HepG2 (cell line): ENCODE results near the gene HRC. TPM values are rescaled to one million over a fixed set of nuclear protein-coding genes. Genes with fewer than 3 reads are reported as not detected.

Experiments
- CREB1 ChIP-seq, 2 experiments: fragments of 450-650 bp in 1 of 2; IDR thresholded peaks; 2 replicates each; pipeline ENCODE4 v1.6.1; 2016 to 2017; ENCODE audit warnings: control low read depth in 1 of 2, mild to moderate bottlenecking in 1 of 2, missing compliant biosample characterization in 1 of 2, missing genetic modification characterization in 1 of 2
- DNMT1 ChIP-seq: sonication (generic); formaldehyde crosslinking; IDR thresholded peaks from 2 replicates; pipeline ENCODE4 v1.5.1; 2020; ENCODE audit warnings: mild to moderate bottlenecking, missing genetic modification reagents
- EED ChIP-seq: sonication (generic); formaldehyde crosslinking; IDR thresholded peaks from 2 replicates; pipeline ENCODE4 v1.5.0; 2020; ENCODE audit warnings: mild to moderate bottlenecking, missing genetic modification reagents
- MNT ChIP-seq: fragments of 450-650 bp; IDR thresholded peaks from 2 replicates; pipeline ENCODE4 v1.6.1; 2016
- NR2F2 ChIP-seq: IDR thresholded peaks from 2 replicates; pipeline ENCODE4 v1.6.1; 2012; ENCODE audit warnings: low read depth, inconsistent platforms, borderline replicate concordance
- PLRG1 ChIP-seq: fragments of 450-650 bp; conservative IDR thresholded peaks from 2 replicates; pipeline ENCODE4 v1.6.1; 2016
- SAFB2 ChIP-seq: sonication (generic); formaldehyde crosslinking; IDR thresholded peaks from 2 replicates; pipeline ENCODE4 v1.5.1; 2020; ENCODE audit warnings: missing genetic modification reagents, low read depth, mild to moderate bottlenecking, borderline replicate concordance
- SALL2 ChIP-seq: sonication (generic); formaldehyde crosslinking; IDR thresholded peaks from 2 replicates; pipeline ENCODE4 v1.8.1; 2023; ENCODE audit warnings: mild to moderate bottlenecking, missing genetic modification reagents, inconsistent platforms
- TAF1 ChIP-seq: sonication (generic); formaldehyde crosslinking; IDR thresholded peaks from 2 replicates; pipeline ENCODE4 v1.4.0; 2020; ENCODE audit warnings: missing genetic modification reagents
- YEATS4 ChIP-seq: sonication (generic); formaldehyde crosslinking; IDR thresholded peaks from 2 replicates; pipeline ENCODE4 v1.4.0; 2020; ENCODE audit warnings: missing genetic modification reagents, borderline replicate concordance
- ZBED4 ChIP-seq: sonication (generic); formaldehyde crosslinking; IDR thresholded peaks from 2 replicates; pipeline ENCODE4 v1.4.0; 2020; ENCODE audit warnings: missing genetic modification reagents, borderline replicate concordance
- ZBTB49 ChIP-seq: sonication (generic); formaldehyde crosslinking; IDR thresholded peaks from 2 replicates; pipeline ENCODE4 v1.4.0; 2020; ENCODE audit warnings: missing genetic modification reagents, borderline replicate concordance
- ZFP37 ChIP-seq: sonication (generic); formaldehyde crosslinking; IDR thresholded peaks from 2 replicates; pipeline ENCODE4 v1.4.0; 2020; ENCODE audit warnings: missing genetic modification reagents, borderline replicate concordance
- ZNF672 ChIP-seq: sonication (generic); formaldehyde crosslinking; IDR thresholded peaks from 2 replicates; pipeline ENCODE4 v1.8.1; 2022; ENCODE audit warnings: missing genetic modification reagents
- ZNF775 ChIP-seq: sonication (generic); formaldehyde crosslinking; IDR thresholded peaks from 2 replicates; pipeline ENCODE4 v1.4.0; 2020; ENCODE audit warnings: missing genetic modification reagents, mild to moderate bottlenecking, moderate library complexity, borderline replicate concordance
- ZNF792 ChIP-seq: IDR thresholded peaks from 2 replicates; pipeline ENCODE4 v1.6.1; 2016
- polyA plus RNA-seq, 8 experiments: library from polyadenylated mRNA; depleted of rRNA in 3 of 8; stranded (reverse) in 7 of 8; unstranded in 1 of 8; fragments of >200 nt; fragmentation: Illumina TruSeq in 4 of 8; extraction: Trizol in 4 of 8; gene quantifications; 2 replicates each; pipeline versions ENCODE4 v1.2.1 to v1.2.3, GENCODE V29; 2011 to 2016; ENCODE audit warnings: low read depth in 4 of 8, missing spikeins in 1 of 8, mixed read lengths in 1 of 8; ENCODE audit not compliant: insufficient read depth in 1 of 8
- total RNA-seq, 5 experiments: library from RNA; depleted of rRNA; stranded (reverse); fragments of >200 nt; fragmentation: Illumina TruSeq; extraction: Trizol; gene quantifications; 2 replicates each; pipeline ENCODE4 v1.2.3, GENCODE V29; 2016; ENCODE audit warnings: low read depth in 1 of 5

HRC gene
- total and polyA plus RNA-seq, 2 of the 13 experiments (the other 11 are each of a cell fraction or from before 2014, with no cell fraction given) = 3.6 to 15.4 TPM

GRCh38 chr19:49118565-49119410, 36.4 kb downstream of the HRC start, which contains the start of gene C19orf73 (continued):
- TF ChIP-seq MNT = peak; percentile 39; the same call in 1 of the 2 replicates
- no peak for TF ChIP-seq SAFB2 (CRISPR knock-in tag)
- no peak for TF ChIP-seq DNMT1 (CRISPR knock-in tag)
- TF ChIP-seq CREB1 (IDR thresholded peaks at IDR 0.05) = peak; percentile 76
- no peak for TF ChIP-seq CREB1 (CRISPR knock-in tag; IDR thresholded peaks at IDR 0.05)
- TF ChIP-seq ZFP37 (CRISPR knock-in tag) = no peak
- 0 out of 2 replicates have a peak, but pooled peaks have one; percentile 56 for TF ChIP-seq ZNF792
- no peak for TF ChIP-seq ZNF775
- TF ChIP-seq ZNF672 (CRISPR knock-in tag) = no peak
- TF ChIP-seq NR2F2 = 0 out of 2 replicates have a peak, but pooled peaks have one; percentile 16
- no peak for TF ChIP-seq PLRG1
- TF ChIP-seq YEATS4 (CRISPR knock-in tag) = peak; percentile 88
- TF ChIP-seq EED = no peak
- no peak for TF ChIP-seq ZBED4 (CRISPR knock-in tag)
- peak; percentile 81; the same call in 1 of the 2 replicates for TF ChIP-seq SALL2
- TF ChIP-seq TAF1 (CRISPR knock-in tag) = peak; percentile 75
- no peak for TF ChIP-seq ZBTB49 (CRISPR knock-in tag)
